ENCODE data around the gene CAMK2D.

Gene CAMK2D

GRCh38 chr4:113522433-113522832 is 239.1 kb downstream of the CAMK2D start:
- DNase-seq (ENCODE audit: low read depth) = no peak

- no peak for DNase-seq (ENCODE audit: low read depth)
Observed at GRCh38 chr4:113513382-113513781, 248.2 kb downstream of the CAMK2D start.

DNA sequence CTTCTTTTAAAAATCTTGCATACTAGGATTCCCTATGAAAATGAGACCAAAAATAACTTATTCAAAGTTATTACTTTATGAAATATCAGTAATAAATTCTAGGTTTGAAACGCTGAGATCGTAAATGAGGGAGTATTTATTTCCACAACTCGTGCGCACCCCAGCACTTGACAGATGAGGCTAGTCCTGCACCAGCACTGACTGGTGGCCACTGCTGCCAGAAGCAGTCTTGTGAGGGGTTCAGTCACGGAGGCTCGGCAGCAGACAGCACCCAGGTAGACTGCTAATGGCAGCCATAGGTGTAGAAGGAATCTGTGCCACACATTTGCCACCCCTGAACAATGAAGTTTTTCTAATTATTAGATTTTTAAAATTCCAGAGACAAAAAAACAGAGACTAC is 248.7 kb downstream of the CAMK2D start:
- no peak for DNase-seq (ENCODE audit: low read depth)

DNA sequence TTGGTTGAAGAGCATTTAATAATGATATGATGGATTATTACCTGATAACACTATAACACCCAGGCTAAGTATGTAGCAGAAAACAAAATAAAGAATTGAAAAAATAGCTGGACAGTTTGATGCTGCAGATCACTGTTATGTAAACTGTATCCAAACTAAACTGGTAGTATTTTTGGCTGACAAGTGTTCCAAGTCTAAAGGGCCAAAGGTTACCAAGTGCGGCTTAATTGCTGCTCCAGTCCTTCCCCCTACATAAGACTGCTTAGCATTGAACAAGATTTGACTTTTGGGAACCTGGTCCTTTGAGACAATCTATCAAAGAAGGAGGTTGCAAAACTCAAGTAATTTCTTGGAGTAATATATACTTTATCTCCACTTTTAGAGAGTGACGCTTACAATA is 249.6 kb downstream of the CAMK2D start:
- DNase-seq (ENCODE audit: low read depth) = no peak

DNA sequence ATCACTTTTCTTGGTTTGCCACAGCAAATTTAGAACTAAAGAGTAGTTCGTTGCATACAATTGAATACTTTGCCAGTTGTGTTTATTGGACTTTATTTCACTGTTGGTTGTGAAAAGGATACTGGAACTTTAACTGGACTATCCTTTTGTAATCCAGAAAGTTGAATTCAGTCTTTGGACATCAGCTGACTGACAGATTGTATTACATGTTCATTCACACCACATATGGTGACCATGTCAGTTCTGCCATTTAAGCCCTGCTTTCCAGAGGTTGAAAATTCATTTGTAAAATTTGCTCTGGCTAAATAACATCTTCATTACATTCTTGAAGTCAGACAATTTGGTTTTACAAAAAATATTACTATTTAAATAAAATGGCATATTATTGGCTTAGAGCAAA is 251.7 kb downstream of the CAMK2D start:
- DNase-seq (ENCODE audit: low read depth) = no peak

GRCh38 chr4:113505044-113505443 is 256.5 kb downstream of the CAMK2D start:
- DNase-seq (ENCODE audit: low read depth) = no peak

- DNase-seq (ENCODE audit: low read depth) = no peak
Observed at GRCh38 chr4:113504422-113504821, 257.1 kb downstream of the CAMK2D start.

DNA sequence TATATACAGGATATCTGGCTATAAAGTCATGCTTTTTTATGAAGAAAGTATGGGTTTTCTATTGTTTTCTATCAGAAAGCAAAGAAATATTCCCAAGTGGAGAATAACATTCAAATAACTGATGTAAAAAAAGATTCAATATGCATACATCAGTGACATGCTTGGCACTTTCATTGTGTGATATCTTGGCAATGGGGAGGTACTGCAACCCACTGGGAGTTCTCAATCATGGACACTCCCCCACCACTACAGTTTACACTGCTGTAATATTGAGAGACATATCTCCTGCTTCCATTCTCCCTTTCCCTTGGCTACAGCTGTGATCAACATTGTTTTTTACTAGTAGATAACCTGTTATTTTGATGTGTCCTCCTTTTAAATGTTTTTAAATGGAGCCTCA is 257.8 kb downstream of the CAMK2D start:
- DNase-seq (ENCODE audit: low read depth) = no peak

DNA sequence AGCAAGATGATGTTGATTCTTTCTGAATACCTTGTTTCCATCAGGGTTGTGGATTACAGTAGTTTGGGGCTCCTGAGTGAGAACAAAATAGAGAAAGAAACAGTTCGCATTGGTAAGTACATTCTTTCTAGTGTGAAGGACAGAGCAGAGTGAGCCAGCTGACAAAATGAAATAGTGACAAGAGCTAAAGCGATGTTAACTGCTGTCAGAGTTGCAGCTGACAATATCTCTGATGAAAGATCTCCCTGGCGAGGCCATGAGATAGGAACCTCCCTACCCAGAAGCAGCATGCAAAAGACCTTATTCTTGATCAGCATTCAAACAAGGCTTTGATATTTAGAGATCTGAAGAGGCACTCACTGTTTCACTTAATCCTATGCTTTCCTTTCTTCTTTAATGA is 258.6 kb downstream of the CAMK2D start:
- DNase-seq (ENCODE audit: low read depth) = no peak

DNA sequence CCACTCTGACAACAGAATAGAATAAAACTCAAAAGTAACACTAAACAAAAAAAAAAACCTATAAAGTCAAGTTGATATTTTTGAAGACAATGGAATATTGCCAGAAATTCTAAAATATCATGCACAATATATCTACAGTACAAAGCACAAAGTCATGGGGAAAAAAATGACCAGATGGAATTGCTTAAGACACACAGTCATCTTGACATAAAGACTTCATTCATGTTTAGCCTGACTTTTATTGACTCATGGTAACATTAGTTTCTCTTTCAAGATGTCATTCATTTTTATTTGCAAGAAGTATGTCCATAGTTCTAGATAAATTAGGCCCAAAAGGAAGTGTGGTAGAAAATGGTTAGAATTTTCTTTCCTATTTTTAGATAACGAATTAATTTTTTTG is 259.1 kb downstream of the CAMK2D start:
- peak; percentile 37 for DNase-seq (ENCODE audit: low read depth)

- DNase-seq (ENCODE audit: low read depth) = no peak
Observed at GRCh38 chr4:113500424-113500823, 261.1 kb downstream of the CAMK2D start.

DNA sequence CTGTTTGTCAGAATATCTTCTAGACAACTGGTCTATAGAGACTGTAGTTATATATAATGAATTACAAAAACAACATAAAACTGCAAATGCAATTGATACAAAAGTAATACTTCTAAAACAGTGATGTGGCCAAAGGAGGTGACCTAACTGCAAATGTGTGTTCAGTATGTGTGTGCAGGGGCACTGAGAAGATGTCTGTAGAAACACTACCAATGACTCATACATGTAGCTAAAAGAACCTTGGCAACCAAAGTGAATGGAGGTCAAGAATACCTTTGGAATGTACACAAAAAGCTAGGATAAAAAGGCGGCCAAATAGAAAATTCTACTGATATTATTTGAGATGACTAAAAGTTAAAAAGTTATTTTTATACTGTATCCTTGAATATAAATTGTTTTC is 261.8 kb downstream of the CAMK2D start:
- peak; percentile 9 for DNase-seq (ENCODE audit: low read depth)

GRCh38 chr4:113499166-113499565 is 262.4 kb downstream of the CAMK2D start:
- DNase-seq (ENCODE audit: low read depth) = no peak

DNA sequence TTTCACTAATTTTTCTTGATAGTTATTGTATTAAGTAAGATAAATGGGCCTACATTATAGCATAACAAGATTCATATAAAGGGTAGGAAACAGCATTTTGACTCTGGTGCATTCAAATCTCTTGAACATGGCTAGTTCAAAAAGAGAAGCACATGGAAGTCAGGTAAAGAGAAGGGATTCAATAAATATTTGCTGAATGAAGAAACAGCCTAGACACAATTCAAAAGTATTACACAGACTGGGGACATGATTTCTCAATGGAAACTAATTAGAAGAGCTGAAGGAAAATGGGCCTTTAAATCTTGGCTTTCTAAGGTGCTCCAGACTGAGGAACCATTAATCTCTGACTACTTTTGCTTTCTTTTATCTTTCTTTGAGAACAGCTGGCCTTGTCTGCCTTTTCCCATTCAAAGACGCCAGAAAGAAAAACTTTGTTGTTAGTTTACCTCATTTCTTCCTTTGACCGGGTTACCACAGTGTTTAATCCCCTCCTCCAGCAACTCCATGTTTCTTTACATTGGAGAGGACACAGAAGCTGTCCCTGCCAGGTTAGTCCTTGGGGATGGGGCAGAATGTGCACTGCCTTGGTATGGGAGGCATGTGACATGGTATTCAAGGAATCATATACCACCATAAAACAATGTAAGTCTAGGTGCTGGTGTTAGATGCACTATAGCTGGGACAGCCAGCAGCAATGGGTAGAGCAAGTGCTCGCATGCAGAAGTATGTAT is 264.2 kb downstream of the CAMK2D start:
- DNase-seq (ENCODE audit: low read depth) = no peak

- no peak for DNase-seq (ENCODE audit: low read depth)
Observed at GRCh38 chr4:113496698-113497097, 264.8 kb downstream of the CAMK2D start.

DNA sequence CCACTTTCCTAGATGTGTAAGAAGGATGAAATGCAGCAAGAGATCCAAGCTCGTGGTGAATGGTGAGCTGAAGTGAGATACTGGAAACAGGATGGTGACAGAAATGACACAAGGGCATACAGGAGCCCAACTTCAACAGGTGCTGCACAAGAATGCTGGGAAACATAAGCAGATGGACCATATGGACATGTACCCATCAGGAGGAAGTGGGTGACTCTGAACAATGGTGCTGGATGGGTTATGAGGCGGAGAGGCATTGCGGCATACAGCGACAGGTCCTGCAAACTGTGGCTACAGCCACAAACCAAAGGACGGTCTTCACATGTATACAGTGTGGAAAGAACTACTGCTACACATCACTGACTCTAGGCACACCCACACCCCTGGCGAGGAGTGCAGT is 265.7 kb downstream of the CAMK2D start:
- no peak for DNase-seq (ENCODE audit: low read depth)

DNA sequence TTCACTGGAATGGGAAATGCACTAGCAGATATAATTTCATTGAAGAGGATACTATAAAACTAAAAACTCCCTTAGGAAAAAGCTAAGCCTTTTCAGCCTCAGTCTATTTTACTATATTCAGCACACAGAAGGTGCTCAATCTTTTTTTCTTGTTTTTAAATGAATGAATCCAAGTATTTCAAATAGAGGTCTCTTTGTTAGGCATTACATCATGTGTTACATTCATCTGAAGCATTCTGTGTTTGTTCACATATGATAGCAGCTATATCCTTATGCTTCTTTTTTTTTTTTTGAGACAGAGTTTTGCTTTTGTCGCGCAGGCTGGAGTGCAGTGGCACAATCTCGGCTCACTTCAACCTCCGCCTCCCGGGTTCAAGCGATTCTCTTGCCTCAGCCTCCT is 278.4 kb downstream of the CAMK2D start:
- no peak for DNase-seq (ENCODE audit: low read depth)

DNA sequence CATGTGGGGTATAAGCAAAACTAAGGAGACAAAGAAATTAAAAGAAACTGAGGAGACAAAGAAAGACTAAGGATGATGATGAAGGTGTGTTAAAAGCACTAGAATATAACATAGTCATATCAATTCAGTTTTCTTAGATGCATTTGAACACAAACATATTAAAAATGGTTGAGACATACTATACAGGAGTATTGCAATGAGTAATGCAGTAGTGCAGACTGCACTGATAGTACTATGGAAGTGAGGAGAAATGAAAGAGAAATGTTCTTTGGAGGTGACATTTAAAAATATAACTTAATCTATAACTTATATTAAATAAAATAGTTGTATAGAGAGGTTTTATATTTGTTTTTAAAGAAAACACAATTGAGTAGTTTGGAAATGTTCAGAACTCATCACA is 279.2 kb downstream of the CAMK2D start:
- no peak for DNase-seq (ENCODE audit: low read depth)

DNA sequence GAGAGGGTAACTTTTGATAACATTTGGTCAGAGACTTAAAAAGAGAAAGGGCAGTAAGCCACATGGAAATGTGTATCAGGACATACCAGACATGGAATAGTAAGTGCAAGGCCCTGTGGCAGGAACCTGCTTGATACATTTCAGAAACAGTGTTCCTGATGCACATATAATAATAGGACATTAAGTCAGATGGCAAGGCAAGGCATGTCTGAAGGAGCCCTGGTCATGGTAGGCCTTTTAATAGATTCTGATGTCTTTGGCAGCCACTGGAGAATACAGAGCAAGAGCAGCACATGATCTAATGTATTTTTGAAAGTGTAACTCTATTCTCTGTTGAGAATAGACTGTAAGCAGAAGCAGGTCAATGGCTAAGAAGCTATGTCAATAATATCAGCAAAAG is 279.7 kb downstream of the CAMK2D start:
- no peak for DNase-seq (ENCODE audit: low read depth)

GRCh38 chr4:113480109-113480508 is 281.4 kb downstream of the CAMK2D start:
- DNase-seq (ENCODE audit: low read depth) = no peak

DNA sequence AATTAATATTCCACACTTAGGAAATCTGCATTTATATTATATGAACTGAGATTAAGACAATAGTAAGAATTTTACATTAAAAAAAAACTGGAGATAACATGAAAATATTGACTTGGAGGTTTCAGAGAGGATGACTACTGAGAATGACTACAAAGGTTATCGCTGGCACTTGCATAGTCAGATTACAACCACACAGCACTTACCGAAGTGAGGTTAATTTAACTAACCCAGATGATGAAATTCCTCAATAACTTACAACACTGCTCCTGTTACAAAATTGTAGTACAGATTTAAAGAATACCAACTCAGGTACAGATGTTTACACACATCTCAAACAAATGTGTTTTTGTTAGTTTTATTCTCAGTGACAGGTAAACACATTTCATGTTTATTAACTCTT is 283.5 kb downstream of the CAMK2D start:
- DNase-seq (ENCODE audit: low read depth) = no peak

GRCh38 chr4:113476800-113477199 is 284.7 kb downstream of the CAMK2D start:
- DNase-seq (ENCODE audit: low read depth) = no peak

GRCh38 chr4:113474017-113474416 is 287.5 kb downstream of the CAMK2D start:
- DNase-seq (ENCODE audit: low read depth) = peak; percentile 65

DNA sequence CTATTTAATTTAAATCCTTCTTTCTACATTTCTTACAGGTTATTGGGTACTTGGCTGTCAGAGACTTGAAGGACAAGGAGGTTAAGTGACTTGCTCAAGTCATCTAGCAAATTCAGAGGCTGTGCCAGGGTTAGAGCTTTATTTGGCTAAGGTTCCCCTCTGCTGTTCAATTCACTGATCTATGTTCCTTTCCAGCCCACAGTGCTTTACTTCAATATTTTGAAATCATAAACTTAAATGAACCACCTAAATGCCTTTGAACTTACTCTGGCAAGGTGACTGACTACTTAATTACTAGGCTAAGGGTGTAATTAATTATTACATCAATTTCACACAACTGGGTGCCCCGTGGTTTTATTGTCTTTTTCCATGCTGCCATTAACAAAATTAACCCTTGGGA is 288.7 kb downstream of the CAMK2D start:
- no peak for DNase-seq (ENCODE audit: low read depth)
